GM12878 (cell line): Measurements from ENCODE around the gene RREB1. TPM values are rescaled to one million over a fixed set of nuclear protein-coding genes. Genes with fewer than 3 reads are reported as not detected.

Experiments used
- ATAC-seq: fragments of 200-7000 bp; cut with Tn5 transposase; 3 replicates; pipeline ENCODE4 v1.9.1; 2020; ENCODE audit warnings: mild to moderate bottlenecking, moderate library complexity
- BruUV-seq: library from RNA; stranded (reverse); fragments of 400-500 nt; replicated peaks from 2 replicates; lab custom pipeline; 2021; lab: Mats Ljungman, UMichigan
- CTCF ChIA-PET: fragments of 300-600 bp; sonication (Branson Sonifier 250); formaldehyde crosslinking; extraction: SDS; loops from one replicate; lab custom pipeline; 2021; ENCODE audit warnings: inconsistent platforms; lab: Yijun Ruan, JAX
- POLR2A ChIA-PET: fragments of 350-600 bp; formaldehyde crosslinking; extraction: SDS; loops from one replicate; lab custom pipeline; 2021; ENCODE audit warnings: inconsistent platforms; lab: Charles Lee
- RAD21 ChIA-PET: fragments of 300-600 bp; sonication (Branson Sonifier 250); formaldehyde crosslinking; loops from one replicate; lab custom pipeline; 2023; ENCODE audit warnings: antibody characterized with exemption; ENCODE audit not compliant: unreplicated experiment; lab: Charles Lee
- SMC1A ChIA-PET: fragments of 300-600 bp; sonication (Branson Sonifier 250); formaldehyde crosslinking; loops from one replicate; lab custom pipeline; 2023; ENCODE audit not compliant: unreplicated experiment, uncharacterized antibody; lab: Charles Lee
- DNase-seq: peaks from one replicate; pipeline ENCODE4 v3.0.0-alpha.2; 2011; ENCODE audit warnings: low read depth, low spot score
- FAIRE-seq: peaks from 3 replicates; lab custom pipeline; 2011; peaks lifted over from hg19 to GRCh38; lab: Jason Lieb, UNC
- H2AFZ ChIP-seq: 2 replicates; pipeline ENCODE4 v1.6.0; 2011; ENCODE audit warnings: low read depth, low read length, control low read depth; ENCODE audit not compliant: control insufficient read depth
- H3K27ac ChIP-seq: 2 replicates; pipeline ENCODE4 v1.5.1; 2011; ENCODE audit warnings: control low read depth; ENCODE audit not compliant: control insufficient read depth, insufficient read depth
- H3K27me3 ChIP-seq, 2 experiments: replicated peaks in 1 of 2; 2 replicates each; pipeline versions ENCODE4 v1.6.0 to v1.6.1; 2011; ENCODE audit warnings: low read length in 1 of 2; ENCODE audit not compliant: control insufficient read depth in 2 of 2, insufficient read depth in 2 of 2
- H3K36me3 ChIP-seq, 2 experiments: 2 replicates each; pipeline ENCODE4 v1.5.1; 2011; ENCODE audit warnings: low read length in 1 of 2; ENCODE audit not compliant: control insufficient read depth in 2 of 2, insufficient read depth in 2 of 2
- H3K4me1 ChIP-seq: 2 replicates; pipeline ENCODE4 v1.6.1; 2011; ENCODE audit warnings: mild to moderate bottlenecking, low read length, moderate library complexity, mixed read lengths; ENCODE audit not compliant: control insufficient read depth, insufficient read depth
- H3K4me2 ChIP-seq: 2 replicates; pipeline ENCODE4 v1.6.0; 2011; ENCODE audit warnings: control low read depth; ENCODE audit not compliant: control insufficient read depth, insufficient read depth
- H3K4me3 ChIP-seq: fragments of 200-600 bp; sonication (generic); 2 replicates; pipeline ENCODE4 v1.5.1; 2016
- H3K79me2 ChIP-seq: 2 replicates; pipeline ENCODE4 v1.6.0; 2011; ENCODE audit warnings: low read length; ENCODE audit not compliant: control insufficient read depth, insufficient read depth
- H3K9ac ChIP-seq: 2 replicates; pipeline ENCODE4 v1.8.0; 2011; ENCODE audit warnings: low read length, control low read depth, mixed read lengths; ENCODE audit not compliant: control insufficient read depth, insufficient read depth
- H3K9me3 ChIP-seq: replicated peaks from 3 replicates; pipeline ENCODE4 v1.5.1; 2011; ENCODE audit warnings: mild to moderate bottlenecking, low read length; ENCODE audit not compliant: control insufficient read depth, insufficient read depth
- H4K20me1 ChIP-seq: 2 replicates; pipeline ENCODE4 v1.6.0; 2011; ENCODE audit not compliant: control insufficient read depth, insufficient read depth
- ASH2L ChIP-seq: fragments of 300-600, 200-600 bp; sonication (generic); IDR thresholded peaks from 2 replicates; pipeline ENCODE4 v1.6.1; 2017; ENCODE audit warnings: low read depth, mild to moderate bottlenecking, borderline replicate concordance
- CBFB ChIP-seq: IDR thresholded peaks from 2 replicates; pipeline ENCODE4 v1.6.1; 2016; ENCODE audit warnings: antibody characterized with exemption, low read depth
- CEBPZ ChIP-seq: fragments of 150-350 bp; IDR thresholded peaks from 2 replicates; pipeline ENCODE4 v1.6.1; 2016; ENCODE audit warnings: low read depth, low read length
- CREB1 ChIP-seq: IDR thresholded peaks from 2 replicates; pipeline ENCODE4 v1.6.1; 2012; ENCODE audit warnings: low read depth, mild to moderate bottlenecking, inconsistent platforms
- CTCF ChIP-seq, 3 experiments: IDR thresholded peaks in 2 of 3; conservative IDR thresholded peaks in 1 of 3; 2 replicates each; pipeline ENCODE4 v1.5.1; 2011; ENCODE audit warnings: low read depth in 3 of 3, low read length in 3 of 3, mild to moderate bottlenecking in 3 of 3, control low read depth in 2 of 3, moderate library complexity in 2 of 3, inconsistent platforms in 1 of 3, mixed read lengths in 1 of 3; ENCODE audit not compliant: control insufficient read depth in 2 of 3, insufficient read depth in 1 of 3; ENCODE audit errors: extremely low read depth in 1 of 3
- E2F8 ChIP-seq: fragments of 450-650 bp; IDR thresholded peaks from 2 replicates; pipeline ENCODE4 v1.6.1; 2018; ENCODE audit warnings: mild to moderate bottlenecking, low read depth, moderate library complexity; ENCODE audit not compliant: partially characterized antibody
- EED ChIP-seq: sonication (generic); IDR thresholded peaks from 2 replicates; pipeline ENCODE4 v1.6.1; 2016; ENCODE audit warnings: antibody characterized with exemption, low read depth
- FOXK2 ChIP-seq: fragments of 450-650 bp; IDR thresholded peaks from 2 replicates; pipeline ENCODE4 v1.6.1; 2017; ENCODE audit warnings: mild to moderate bottlenecking, moderate library complexity
- IKZF1 ChIP-seq: fragments of 450-650 bp; conservative IDR thresholded peaks from 2 replicates; pipeline ENCODE4 v1.6.1; 2017; ENCODE audit warnings: antibody characterized with exemption, mild to moderate bottlenecking
- KAT2A ChIP-seq: conservative IDR thresholded peaks from 2 replicates; pipeline ENCODE4 v1.6.1; 2011; ENCODE audit warnings: low read depth, low read length; ENCODE audit not compliant: control insufficient read depth
- LARP7 ChIP-seq: fragments of 450-650 bp; IDR thresholded peaks from 2 replicates; pipeline ENCODE4 v1.6.1; 2017; ENCODE audit warnings: mild to moderate bottlenecking
- MTA2 ChIP-seq: fragments of 450-650 bp; IDR thresholded peaks from 2 replicates; pipeline ENCODE4 v1.6.1; 2016; ENCODE audit warnings: low read depth, mild to moderate bottlenecking, moderate library complexity
- RCOR1 ChIP-seq: conservative IDR thresholded peaks from 2 replicates; pipeline ENCODE4 v1.6.1; 2012; ENCODE audit warnings: low read depth, low read length, improper control_type of control experiment
- RUNX3 ChIP-seq: IDR thresholded peaks from 2 replicates; pipeline ENCODE4 v1.6.1; 2012; ENCODE audit warnings: low read length, inconsistent platforms
- SREBF1 ChIP-seq: IDR thresholded peaks from 2 replicates; pipeline ENCODE4 v1.6.1; 2012; ENCODE audit warnings: mild to moderate bottlenecking, low read length
- ZBED1 ChIP-seq: IDR thresholded peaks from 2 replicates; pipeline ENCODE4 v1.6.1; 2016; ENCODE audit warnings: borderline replicate concordance
- WGBS: methylation state at CpG from one replicate; pipeline ENCODE4 v1.1.6; 2016; ENCODE audit warnings: low lambda C conversion rate; ENCODE audit not compliant: insufficient replicate concordance, insufficient coverage; ENCODE audit errors: missing lambda C conversion rate; 5-methylcytosine and 5-hydroxymethylcytosine counted together
- in situ Hi-C: fragments of 300-500 bp; cut with MboI; formaldehyde crosslinking; loops from 9 replicates; pipeline ENCODE4 v1.14.3; 2018; ENCODE audit warnings: mixed read lengths
- intact Hi-C: fragments of 100-400 bp; cut with micrococcal nuclease; formaldehyde crosslinking; loops from one replicate; pipeline ENCODE4 v1.14.2; 2022; ENCODE audit not compliant: unreplicated experiment
- polyA plus RNA-seq, 11 experiments: library from polyadenylated mRNA; depleted of rRNA in 4 of 11; unstranded in 6 of 11; stranded (reverse) in 5 of 11; fragments of >200 nt; fragmentation: Nextera tagmentation in 4 of 11; fragmentation: Illumina TruSeq in 1 of 11; extraction: Ambion mirVana in 4 of 11; extraction: Trizol in 1 of 11; gene quantifications; 1 replicate in 1 of 11; 2 replicates in 10 of 11; pipeline versions ENCODE4 v1.2.1 to v1.2.3, GENCODE V29; 2011 to 2016; ENCODE audit warnings: inconsistent platforms in 2 of 11, missing spikeins in 2 of 11, low read depth in 1 of 11
- total RNA-seq, 4 experiments: library from RNA; depleted of rRNA in 3 of 4; stranded (reverse); fragments of >200 nt in 3 of 4; fragmentation: Illumina TruSeq in 1 of 4; extraction: Trizol in 1 of 4; gene quantifications; 2 replicates each; pipeline versions ENCODE4 v1.2.1 to v1.2.3, GENCODE V29; 2013 to 2021

The RREB1 gene
- total and polyA plus RNA-seq, 10 of the 15 experiments (the other 5 are each of a cell fraction or from before 2014, with no cell fraction given), result 1.9 to 30.3 (median 8.6) TPM

- Histone ChIP-seq H4K20me1 (no peaks in the 10 kb centered on the region), H3K4me1 (peaks cover 55% of the 10 kb centered on the region), H3K4me3 (no peak overlapping the region), H3K27me3 (no peaks in the 10 kb centered on the region), H3K79me2 (peaks cover 38% of the 10 kb centered on the region), H3K27ac (peak overlapping the region; percentile 48), H3K9ac (no peak overlapping the region), H3K36me3 (peaks cover 26 to 28% of the 10 kb centered on the region in 2 experiments)
- POLR2A ChIA-PET, result interaction anchor here (1.0 to 1.5 kb wide), 2 partner anchors 9 to 401 kb away, joined by 3 to 4 read pairs; no protein-coding TSS in a partner anchor
- FAIRE-seq, result no peak
- no peak for DNase-seq
- WGBS, result 98% methylated on average over 3 of the region's 3 CpGs
- no peak for ATAC-seq
- TF ChIP-seq EED (no peak), ZBED1 (no peak), IKZF1 (no peak), RCOR1 (no peak), CBFB (no peak), RUNX3 (no peak), LARP7 (no peak), E2F8 (no peak), CTCF (IDR thresholded peaks at IDR 0.05 in 2 of 3, conservative IDR thresholded peaks at IDR 0.05 in 1 of 3; ENCODE audit: control insufficient read depth in 2 of 3, extremely low read depth in 1 of 3, insufficient read depth in 1 of 3, low read depth in 3 of 3, low read length in 3 of 3) (no peak), KAT2A (no peak), CREB1 (no peak), MTA2 (no peak), ASH2L (no peak), FOXK2 (no peak), SREBF1 (no peak), CEBPZ (no peak)
- TF ChIP-seq, all 136 proteins: peak for 0
- ChIA-PET SMC1A (interaction anchor here (1.0 to 3.7 kb wide), 10 partner anchors 9 to 550 kb away, joined by 3 to 25 read pairs (median 4); no protein-coding TSS in a partner anchor), CTCF (interaction anchor here (1.0 to 1.5 kb wide), 7 partner anchors 9 to 559 kb away, joined by 3 to 7 read pairs (median 3); no protein-coding TSS in a partner anchor), RAD21 (interaction anchor here (0.9 to 2.3 kb wide), 6 partner anchors 9 to 558 kb away, joined by 4 to 12 read pairs (median 5); partner anchors contain the start of gene RREB1)
- no peak overlapping the region for H2AFZ ChIP-seq
- BruUV-seq, result no TSS peak
- H3K9me3 ChIP-seq, result no peaks in the 10 kb centered on the region
- intact Hi-C loops (no loop called here), in situ Hi-C loops (no loop called here)
- H3K4me2 ChIP-seq, result no peak overlapping the region
Measured at GRCh38 chr6:7234547-7234946, 126.8 kb downstream of the RREB1 start.
